ENCODE data around the gene USP49.

DNA sequence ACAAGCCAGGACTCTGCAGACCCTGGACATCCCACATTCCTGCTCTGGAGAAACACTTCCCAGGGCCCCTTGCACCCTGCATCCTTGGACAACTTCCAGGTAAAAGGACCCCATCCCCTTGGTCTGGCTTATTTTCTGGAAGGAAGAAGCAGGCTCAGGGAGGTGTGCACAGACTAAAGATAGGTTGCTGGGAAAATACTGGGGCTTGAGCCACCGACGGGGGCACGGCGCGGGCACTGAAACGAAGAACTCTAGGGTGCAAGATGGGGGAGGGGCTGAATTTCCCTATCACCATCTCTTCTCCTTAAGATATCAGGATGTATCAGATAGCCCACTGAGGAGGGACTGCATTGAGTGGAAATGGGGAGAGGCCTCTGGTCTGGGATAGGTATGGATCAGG is 116.3 kb downstream of the USP49 start:
- no peak for TF ChIP-seq POLR2A (IDR thresholded peaks at IDR 0.05)
- TF ChIP-seq, protein P1, sequence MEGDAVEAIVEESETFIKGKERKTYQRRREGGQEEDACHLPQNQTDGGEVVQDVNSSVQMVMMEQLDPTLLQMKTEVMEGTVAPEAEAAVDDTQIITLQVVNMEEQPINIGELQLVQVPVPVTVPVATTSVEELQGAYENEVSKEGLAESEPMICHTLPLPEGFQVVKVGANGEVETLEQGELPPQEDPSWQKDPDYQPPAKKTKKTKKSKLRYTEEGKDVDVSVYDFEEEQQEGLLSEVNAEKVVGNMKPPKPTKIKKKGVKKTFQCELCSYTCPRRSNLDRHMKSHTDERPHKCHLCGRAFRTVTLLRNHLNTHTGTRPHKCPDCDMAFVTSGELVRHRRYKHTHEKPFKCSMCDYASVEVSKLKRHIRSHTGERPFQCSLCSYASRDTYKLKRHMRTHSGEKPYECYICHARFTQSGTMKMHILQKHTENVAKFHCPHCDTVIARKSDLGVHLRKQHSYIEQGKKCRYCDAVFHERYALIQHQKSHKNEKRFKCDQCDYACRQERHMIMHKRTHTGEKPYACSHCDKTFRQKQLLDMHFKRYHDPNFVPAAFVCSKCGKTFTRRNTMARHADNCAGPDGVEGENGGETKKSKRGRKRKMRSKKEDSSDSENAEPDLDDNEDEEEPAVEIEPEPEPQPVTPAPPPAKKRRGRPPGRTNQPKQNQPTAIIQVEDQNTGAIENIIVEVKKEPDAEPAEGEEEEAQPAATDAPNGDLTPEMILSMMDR (IDR thresholded peaks at IDR 0.05): no peak
